Caco-2 (cell line): Measurements from ENCODE around the gene RPL7A. TPM values are rescaled to one million over a fixed set of nuclear protein-coding genes. Genes with fewer than 3 reads are reported as not detected.
A peak's percentile ranks its signal among the peaks of the same experiment; 100 is the strongest.

Source experiments
- BruUV-seq: library from RNA; stranded (reverse); fragments of 400-500 nt; replicated peaks from 2 replicates; lab custom pipeline; 2021; lab: Mats Ljungman, UMichigan
- CTCF ChIA-PET: fragments of 300-600 bp; sonication (Branson Sonifier 250); formaldehyde crosslinking; loops from one replicate; lab custom pipeline; 2022; ENCODE audit warnings: antibody characterized with exemption; lab: Charles Lee
- POLR2A ChIA-PET: fragments of 300-600 bp; sonication (Branson Sonifier 250); formaldehyde crosslinking; loops from one replicate; lab custom pipeline; 2022; ENCODE audit warnings: antibody characterized with exemption; lab: Charles Lee
- DNase-seq, 2 experiments: peaks; one replicate each; pipeline versions ENCODE4 v3.0.0 to v3.0.0-alpha.2; 2020 to 2022
- H3K27me3 ChIP-seq: replicated peaks from 2 replicates; pipeline ENCODE4 v1.6.0; 2011; ENCODE audit warnings: low read length; ENCODE audit not compliant: control insufficient read depth, insufficient read depth
- H3K36me3 ChIP-seq: 2 replicates; pipeline ENCODE4 v1.5.1; 2011; ENCODE audit warnings: low read length; ENCODE audit not compliant: control insufficient read depth, insufficient read depth
- H3K4me1 ChIP-seq: fragments of 250-450 bp; sonication (Bioruptor Pico); 2 replicates; pipeline ENCODE4 v1.5.1; 2020; ENCODE audit warnings: mild to moderate bottlenecking
- H3K4me3 ChIP-seq: 2 replicates; pipeline ENCODE4 v1.5.1; 2011; ENCODE audit warnings: low read depth, mild to moderate bottlenecking, control low read depth, low read length
- H3K9me3 ChIP-seq: fragments of 250-450 bp; sonication (Bioruptor Pico); 2 replicates; pipeline ENCODE4 v1.5.1; 2020; ENCODE audit warnings: mild to moderate bottlenecking, moderate library complexity
- H3K27ac Mint-ChIP-seq: one replicate; pipeline ENCODE4 v1.8.0; 2022; ENCODE audit warnings: mixed read lengths; ENCODE audit not compliant: unreplicated experiment
- H3K27me3 Mint-ChIP-seq: one replicate; pipeline ENCODE4 v1.8.0; 2022; ENCODE audit warnings: mixed read lengths; ENCODE audit not compliant: insufficient read depth, unreplicated experiment
- H3K36me3 Mint-ChIP-seq: one replicate; pipeline ENCODE4 v1.8.0; 2022; ENCODE audit warnings: mild to moderate bottlenecking, mixed read lengths; ENCODE audit not compliant: insufficient read depth, unreplicated experiment
- H3K4me1 Mint-ChIP-seq: one replicate; pipeline ENCODE4 v1.8.0; 2022; ENCODE audit warnings: low read depth, mixed read lengths; ENCODE audit not compliant: unreplicated experiment
- H3K4me3 Mint-ChIP-seq: one replicate; pipeline ENCODE4 v1.8.0; 2022; ENCODE audit warnings: mild to moderate bottlenecking, moderate library complexity, mixed read lengths; ENCODE audit not compliant: unreplicated experiment
- H3K9me3 Mint-ChIP-seq: one replicate; pipeline ENCODE4 v1.8.0; 2022; ENCODE audit warnings: mixed read lengths; ENCODE audit not compliant: unreplicated experiment
- CTCF ChIP-seq, 2 experiments: fragments of 200-600 bp in 1 of 2; IDR thresholded peaks; 1 replicate in 1 of 2; 2 replicates in 1 of 2; pipeline versions ENCODE4 v1.5.1 to v1.8.0; 2011 to 2022; ENCODE audit warnings: antibody characterized with exemption in 1 of 2, control low read depth in 1 of 2, inconsistent platforms in 1 of 2, low read depth in 1 of 2, low read length in 1 of 2, mild to moderate bottlenecking in 1 of 2, moderate library complexity in 1 of 2; ENCODE audit not compliant: insufficient read depth in 1 of 2, severe bottlenecking in 1 of 2, unreplicated experiment in 1 of 2
- intact Hi-C: fragments of 100-400 bp; cut with micrococcal nuclease; formaldehyde crosslinking; loops from one replicate; pipeline ENCODE4 v1.10.0; 2022; ENCODE audit not compliant: unreplicated experiment
- total RNA-seq: library from RNA; stranded (reverse); gene quantifications from 2 replicates; pipeline ENCODE4 v1.2.3, GENCODE V29; 2022

Gene RPL7A
- total RNA-seq, 1 experiment from 2014 or later = 1,995 TPM

DNA sequence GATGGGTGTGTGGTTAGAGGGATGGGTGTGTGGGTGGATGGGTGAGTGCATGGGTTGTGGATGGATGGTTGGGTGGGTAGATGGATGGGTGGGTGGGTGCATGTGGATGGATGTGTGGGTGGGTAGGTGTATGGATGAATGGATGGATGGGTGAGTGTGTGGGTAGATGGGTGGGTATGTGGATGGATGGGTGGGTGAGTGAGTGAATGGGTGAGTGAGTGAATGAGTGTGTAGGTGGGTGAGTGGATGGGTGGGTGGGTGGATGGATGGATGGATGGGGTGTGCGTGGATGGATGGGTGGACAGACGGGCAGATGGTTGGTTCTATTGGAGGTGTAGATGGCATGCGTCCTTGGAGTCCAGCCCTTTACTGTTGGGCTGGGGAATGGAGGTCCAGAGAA, 45.4 kb downstream of the RPL7A start:
- Histone ChIP-seq H3K4me1 (peaks cover 17% of the 10 kb centered on the region), H3K4me3 (no peak overlapping the region), H3K27me3 (no peaks in the 10 kb centered on the region), H3K36me3 (no peaks in the 10 kb centered on the region), H3K9me3 (no peaks in the 10 kb centered on the region)
- Mint-ChIP-seq H3K27me3 (no peaks in the 10 kb centered on the region), H3K27ac (no peak overlapping the region), H3K9me3 (no peaks in the 10 kb centered on the region), H3K4me3 (no peak overlapping the region), H3K4me1 (peaks cover 5% of the 10 kb centered on the region), H3K36me3 (no peaks in the 10 kb centered on the region)
- CTCF ChIA-PET = no interaction called here
- no peak for TF ChIP-seq CTCF (IDR thresholded peaks at IDR 0.05; ENCODE audit: insufficient read depth in 1 of 2, low read depth in 1 of 2, low read length in 1 of 2, severe bottlenecking in 1 of 2, unreplicated experiment in 1 of 2)
- POLR2A ChIA-PET = no interaction called here
- intact Hi-C loops = no loop called here
- no peak for DNase-seq
- no TSS peak for BruUV-seq

DNA sequence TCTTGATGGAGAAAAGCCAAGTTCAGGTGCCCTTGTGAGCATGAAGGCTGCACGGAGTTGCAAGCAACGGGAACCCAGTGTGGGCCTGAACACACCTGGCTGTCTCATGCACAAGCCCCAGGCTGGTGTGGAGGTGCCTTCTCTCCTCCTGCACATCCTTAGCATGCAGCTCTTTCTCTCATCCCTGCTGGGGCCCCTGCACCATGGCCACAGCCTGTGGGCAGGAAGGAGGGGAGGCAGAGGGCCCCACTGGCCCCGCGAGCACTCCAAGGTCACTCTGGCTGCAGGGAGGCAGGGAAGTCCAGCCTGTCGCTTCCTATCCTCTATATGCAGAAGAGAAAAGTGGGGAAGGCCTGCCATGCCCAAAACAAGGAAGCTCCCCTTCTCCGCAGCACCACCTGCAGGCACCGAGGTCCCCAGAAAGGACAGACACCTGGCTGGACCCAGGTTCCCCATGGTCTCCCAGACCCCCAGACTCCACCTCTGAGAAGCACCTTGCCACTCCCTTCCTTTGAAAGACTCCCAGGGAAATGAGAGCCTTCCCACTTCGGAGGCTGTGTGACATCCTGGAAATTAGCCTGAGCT, 46.8 kb downstream of the RPL7A start:
- POLR2A ChIA-PET = interaction anchor here (0.6 kb wide), 2 partner anchors 27 to 325 kb away, joined by 3 read pairs; no protein-coding TSS in a partner anchor
- H3K9me3 Mint-ChIP-seq = no peaks in the 10 kb centered on the region
- Histone ChIP-seq H3K4me1 (peaks cover 17% of the 10 kb centered on the region), H3K4me3 (no peak overlapping the region), H3K9me3 (no peaks in the 10 kb centered on the region), H3K36me3 (no peaks in the 10 kb centered on the region), H3K27me3 (no peaks in the 10 kb centered on the region)
- H3K4me1 Mint-ChIP-seq = peaks cover 2% of the 10 kb centered on the region
- DNase-seq = no peak
- H3K27ac Mint-ChIP-seq = no peak overlapping the region
- H3K36me3 Mint-ChIP-seq = no peaks in the 10 kb centered on the region
- intact Hi-C loops = loop anchor here (2.0 kb wide), 1 partner anchor 38 kb away; the partner anchor contains the start of genes SURF1 and SURF2
- TF ChIP-seq CTCF (IDR thresholded peaks at IDR 0.05; ENCODE audit: insufficient read depth in 1 of 2, low read depth in 1 of 2, low read length in 1 of 2, severe bottlenecking in 1 of 2, unreplicated experiment in 1 of 2) = peak in 1 of 2 experiments; percentile 12
- no TSS peak for BruUV-seq
- no peak overlapping the region for H3K4me3 Mint-ChIP-seq
- H3K27me3 Mint-ChIP-seq = no peaks in the 10 kb centered on the region
- CTCF ChIA-PET = interaction anchor here (0.9 kb wide), 1 partner anchor 19 kb away, joined by 3 read pairs; the partner anchor contains the start of gene STKLD1

DNA sequence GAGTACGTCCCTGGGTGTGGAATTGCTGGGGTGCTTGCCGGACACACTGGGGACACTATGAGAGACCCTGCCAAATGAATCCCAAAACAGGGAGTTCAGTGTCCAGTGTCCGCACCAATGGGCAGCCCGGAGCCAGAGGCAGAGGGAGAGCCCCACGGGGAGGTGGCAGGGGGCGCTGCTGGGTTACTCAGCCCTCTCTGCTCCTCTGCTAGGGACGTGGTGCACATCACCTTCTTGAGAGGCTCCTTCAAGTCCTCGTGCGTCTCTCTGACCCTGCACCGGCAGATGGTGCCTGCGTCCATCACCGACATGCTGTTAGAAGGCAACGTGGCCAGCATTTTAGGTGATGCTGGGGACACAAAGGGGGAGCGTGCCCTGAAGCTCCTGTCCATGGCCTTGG, 48.9 kb downstream of the RPL7A start:
- no TSS peak for BruUV-seq
- Histone ChIP-seq H3K27me3 (no peaks in the 10 kb centered on the region), H3K9me3 (no peaks in the 10 kb centered on the region), H3K36me3 (no peaks in the 10 kb centered on the region), H3K4me1 (peaks cover 4% of the 10 kb centered on the region; the same call in 1 of the 2 replicates), H3K4me3 (no peak overlapping the region)
- ChIA-PET POLR2A (no interaction called here), CTCF (interaction anchor here (1.0 to 1.4 kb wide), 2 partner anchors 19 to 63 kb away, joined by 3 to 5 read pairs; partner anchors contain the start of gene CACFD1)
- H3K27ac Mint-ChIP-seq = no peak overlapping the region
- no peaks in the 10 kb centered on the region for H3K4me1 Mint-ChIP-seq
- no peak overlapping the region for H3K4me3 Mint-ChIP-seq
- no peaks in the 10 kb centered on the region for H3K27me3 Mint-ChIP-seq
- intact Hi-C loops = no loop called here
- H3K9me3 Mint-ChIP-seq = no peaks in the 10 kb centered on the region
- peak in 1 of 2 experiments; percentile 37 for TF ChIP-seq CTCF (IDR thresholded peaks at IDR 0.05; ENCODE audit: insufficient read depth in 1 of 2, low read depth in 1 of 2, low read length in 1 of 2, severe bottlenecking in 1 of 2, unreplicated experiment in 1 of 2)
- H3K36me3 Mint-ChIP-seq = peaks cover 2% of the 10 kb centered on the region
- DNase-seq = peak in 1 of 2 experiments; percentile 51
